SK-N-DZ (cell line): ENCODE results near the gene CIBAR2. TPM values are rescaled to one million over a fixed set of nuclear protein-coding genes. Genes with fewer than 3 reads are reported as not detected.

ENCODE experiments used
- DNase-seq: peaks from one replicate; pipeline ENCODE4 v3.0.0-alpha.2; 2015; ENCODE audit warnings: low spot score
- polyA plus RNA-seq, 2 experiments: library from polyadenylated mRNA; depleted of rRNA; stranded (reverse); fragments of >200 nt; gene quantifications; 2 replicates each; pipeline ENCODE4 v1.2.3, GENCODE V29; 2014

Gene CIBAR2
- polyA plus RNA-seq (2014; cell fraction: cytosol; rRNA removed) = not detected in 2 replicates
- 0.38 TPM in 1 of 2 replicates, not detected in the other for polyA plus RNA-seq (2014; cell fraction: nucleus; rRNA removed)

DNA sequence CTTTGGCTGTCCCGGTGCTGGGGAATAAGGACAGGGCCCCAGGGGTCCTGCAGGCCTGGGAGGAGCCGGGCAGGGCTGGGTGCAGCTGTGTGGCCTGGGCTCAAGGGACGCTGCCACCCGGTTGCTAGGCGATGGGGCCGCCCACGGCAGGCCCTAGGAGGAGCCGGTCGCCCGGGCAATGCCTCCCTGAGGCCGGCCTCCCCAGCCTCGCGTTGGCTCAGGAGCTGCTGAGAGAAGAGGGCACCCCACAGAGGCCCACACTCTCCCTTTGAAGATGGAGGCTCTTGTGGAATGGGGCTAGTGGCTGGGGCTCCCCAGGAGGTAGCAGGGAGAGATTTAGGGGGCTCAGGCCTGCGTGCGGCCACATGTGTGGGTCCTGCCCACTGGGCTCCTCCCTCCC, at the start of gene CIBAR2:
Gene CIBAR2, minus strand, starts transcription at position 109 of the 400 bp plus-strand sequence. CDS start 120 bp downstream, outside the sequence.
- no peak for DNase-seq

DNA sequence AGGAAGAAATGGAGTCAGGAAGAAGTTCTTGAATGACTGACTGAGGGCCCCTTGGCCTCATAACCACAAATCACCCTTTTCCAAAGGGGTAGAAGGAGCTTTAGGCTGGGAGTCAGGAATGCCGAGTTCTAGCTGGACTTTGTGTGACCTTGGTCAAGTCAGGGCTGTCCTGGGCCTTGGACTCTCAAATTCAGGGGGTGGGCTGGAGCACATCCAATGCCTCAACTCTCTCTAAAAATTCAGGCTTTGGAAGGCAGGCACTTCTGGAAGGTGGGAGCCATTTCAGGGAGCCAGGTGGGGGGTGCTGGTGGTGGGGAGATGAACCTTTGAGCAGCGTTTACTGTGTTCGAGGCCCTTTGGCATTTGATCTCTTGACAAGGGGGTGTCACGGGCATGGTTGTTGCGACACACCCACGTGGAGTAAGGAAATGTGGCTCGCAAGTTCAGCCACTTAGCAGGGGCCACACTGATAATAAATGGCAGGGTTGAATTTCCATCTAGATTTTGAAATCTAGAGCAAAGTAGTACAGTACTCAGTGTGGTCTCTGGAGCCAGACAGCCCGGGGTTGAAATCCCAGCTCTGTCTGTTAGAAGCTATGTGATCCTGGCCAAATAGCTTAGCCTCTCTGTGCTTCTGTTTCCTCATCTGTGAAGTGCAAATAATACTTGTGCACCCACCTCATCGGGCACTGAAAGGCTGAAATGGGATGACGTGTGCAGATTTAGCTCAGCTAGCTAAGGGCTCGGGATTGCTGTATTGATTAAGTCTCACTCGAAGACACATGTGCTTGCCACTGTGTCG, 47.1 kb upstream of the CIBAR2 start:
- DNase-seq = no peak

DNA sequence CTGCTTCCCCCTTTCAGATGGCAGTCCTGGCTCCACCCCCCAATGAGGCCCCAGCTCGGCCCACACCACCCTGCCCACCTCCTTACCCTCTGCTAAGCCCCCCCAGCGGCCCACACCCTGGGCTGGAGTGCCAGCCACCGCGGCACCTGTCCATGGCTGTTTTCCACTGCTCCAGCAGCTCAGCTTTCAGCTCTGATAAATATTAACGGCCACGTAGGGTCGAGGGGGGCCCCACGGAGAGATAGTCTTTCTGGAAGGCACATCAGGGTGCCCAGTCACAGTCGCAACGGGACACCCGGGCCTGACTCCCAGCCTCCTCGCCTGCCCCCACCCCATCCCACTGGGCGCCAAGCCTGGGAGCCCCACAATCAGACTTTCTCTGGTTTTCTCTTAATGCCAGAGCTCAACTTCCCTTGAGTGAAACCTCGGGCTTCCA, 46.5 kb upstream of the CIBAR2 start:
- no peak for DNase-seq

DNA sequence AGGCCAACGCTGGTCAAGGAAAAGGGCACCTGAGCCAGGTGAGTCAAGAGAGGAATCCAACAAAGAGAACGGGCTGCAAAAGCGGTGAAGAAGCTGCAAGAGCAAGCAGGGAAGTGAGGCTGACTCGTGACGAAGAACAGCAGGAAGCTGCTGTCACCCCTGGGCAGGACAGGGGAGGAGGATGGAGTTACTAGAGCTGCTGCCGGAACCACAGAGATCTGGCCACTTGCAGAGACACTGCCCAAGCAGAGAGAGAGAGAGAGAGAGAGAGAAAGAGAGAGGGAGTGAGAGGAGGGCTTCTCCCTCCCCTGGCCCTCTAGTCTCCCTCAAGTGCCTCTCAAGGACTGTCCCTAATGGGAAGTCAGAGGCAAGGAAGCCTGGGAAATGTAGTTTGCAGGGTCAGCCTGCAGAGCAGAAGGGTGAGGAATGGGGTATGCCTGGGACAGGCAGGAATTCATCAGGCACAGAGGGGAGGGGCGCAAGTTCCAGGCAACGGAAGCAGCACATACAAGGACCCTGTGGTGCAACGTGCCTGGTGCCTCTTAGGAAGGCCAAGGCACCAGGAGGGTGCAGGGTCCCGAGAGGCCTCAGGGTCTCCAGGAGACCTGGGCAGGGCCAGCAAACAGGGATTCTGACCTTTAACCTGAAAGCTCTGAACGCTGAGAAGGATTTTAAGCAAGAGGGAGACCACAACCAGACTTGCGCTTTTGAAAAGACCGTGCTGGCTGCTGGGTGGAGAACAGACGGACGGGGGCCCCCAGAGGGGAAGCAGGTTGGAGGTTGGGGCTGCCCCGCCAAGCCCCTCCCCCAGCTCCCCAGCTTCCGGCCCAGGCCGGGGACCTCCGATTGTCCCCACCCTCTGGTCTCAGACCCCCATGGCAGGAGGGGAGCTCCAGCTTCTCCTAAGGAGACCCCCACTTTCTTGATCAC, 45.8 kb upstream of the CIBAR2 start:
- DNase-seq = peak; percentile 87

DNA sequence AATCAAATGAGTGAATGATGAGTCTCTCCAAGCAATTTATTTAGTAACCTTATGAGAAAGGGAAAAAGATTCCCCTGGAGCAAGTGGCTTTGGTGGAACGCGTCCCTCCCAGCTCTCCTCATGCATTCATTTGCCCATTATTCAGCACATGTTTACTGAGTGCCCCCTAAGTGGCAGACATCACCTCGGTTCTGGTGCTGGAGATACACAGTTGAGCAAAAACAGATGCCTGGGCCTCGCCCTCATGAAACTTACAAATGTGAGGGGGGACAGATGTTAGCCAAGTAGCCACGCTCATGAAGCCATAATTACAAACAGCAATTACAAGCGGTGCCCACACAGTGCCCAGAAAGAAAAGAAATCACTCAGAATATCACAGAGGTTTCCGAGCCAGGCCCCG, 45.1 kb upstream of the CIBAR2 start:
- no peak for DNase-seq

DNA sequence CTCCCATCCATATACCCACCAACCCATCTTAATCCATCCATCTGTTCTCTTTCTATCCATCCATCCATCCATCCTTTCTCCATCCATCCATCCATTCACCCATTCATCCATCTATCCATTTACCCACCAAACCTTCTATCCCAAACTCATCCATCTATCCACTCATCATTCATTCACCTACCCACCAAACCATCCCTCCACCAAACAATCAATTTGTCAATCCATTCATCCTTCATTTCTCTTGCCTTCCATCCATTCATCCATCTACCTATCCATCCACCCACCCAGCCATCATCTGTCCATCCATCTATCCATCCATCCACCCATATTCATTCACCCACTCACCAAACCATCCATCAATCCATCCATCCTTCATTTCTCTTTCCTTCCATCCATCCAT, 44.6 kb upstream of the CIBAR2 start:
- no peak for DNase-seq

DNA sequence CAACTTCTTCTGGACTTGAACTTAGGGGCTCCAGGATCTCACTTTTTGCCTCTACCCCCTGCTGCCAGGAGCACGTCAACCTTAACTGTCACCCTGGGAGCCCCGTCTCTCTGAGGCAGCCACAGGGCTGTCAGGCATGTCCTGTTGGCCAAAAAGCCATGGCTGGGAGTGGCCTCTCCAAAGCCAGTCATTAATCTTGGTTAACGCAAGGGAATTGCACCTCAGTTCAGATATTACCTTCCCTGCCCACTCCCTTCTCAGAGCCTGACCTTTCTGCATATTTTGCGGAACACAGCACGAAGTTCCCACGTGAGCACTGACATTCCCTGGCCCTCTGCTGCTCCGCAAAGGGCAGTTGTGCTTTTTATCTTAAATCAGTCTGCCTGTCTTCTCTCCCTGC, 44.2 kb upstream of the CIBAR2 start:
- no peak for DNase-seq

DNA sequence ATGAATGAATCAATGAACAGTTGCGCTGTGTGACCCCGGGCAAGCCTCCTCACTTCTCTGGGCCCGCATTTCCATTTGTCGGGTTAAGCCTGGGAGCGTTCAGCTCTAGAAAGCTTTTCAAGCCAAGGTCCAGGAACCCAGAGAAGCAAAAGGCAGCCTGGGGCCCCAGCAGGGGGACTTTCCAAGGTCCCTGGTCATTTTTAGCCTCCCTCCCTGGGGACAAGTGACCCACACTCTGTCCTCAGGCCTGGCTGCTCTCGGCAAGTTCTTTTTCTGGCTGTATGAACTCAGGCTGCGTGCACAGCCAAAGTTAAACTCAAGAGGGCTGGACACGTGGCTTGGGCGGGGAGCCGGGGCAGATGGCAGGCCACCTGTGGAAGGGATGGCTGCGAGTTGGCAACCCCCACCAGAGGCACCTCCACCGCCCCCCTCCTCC, 41.4 kb upstream of the CIBAR2 start:
- DNase-seq = no peak

DNA sequence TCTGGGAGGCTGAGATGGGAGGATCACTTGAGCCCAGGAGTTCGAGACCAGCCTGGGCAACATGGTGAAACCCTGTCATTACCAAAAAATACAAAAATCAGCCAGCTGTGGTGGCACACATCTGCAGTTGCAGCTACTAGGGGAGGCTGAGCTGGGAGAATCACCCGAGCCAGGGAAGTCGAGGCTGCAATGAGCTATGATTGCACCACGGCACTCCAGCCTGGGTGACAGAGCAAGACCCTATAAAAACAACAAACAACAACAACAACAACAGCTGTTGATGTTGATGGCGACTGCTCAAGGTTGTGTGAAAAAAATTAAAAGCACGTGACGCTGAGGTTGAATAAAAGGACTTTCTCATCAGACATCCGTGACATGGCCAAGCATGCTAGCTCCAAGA, 40.8 kb upstream of the CIBAR2 start:
- DNase-seq = no peak

DNA sequence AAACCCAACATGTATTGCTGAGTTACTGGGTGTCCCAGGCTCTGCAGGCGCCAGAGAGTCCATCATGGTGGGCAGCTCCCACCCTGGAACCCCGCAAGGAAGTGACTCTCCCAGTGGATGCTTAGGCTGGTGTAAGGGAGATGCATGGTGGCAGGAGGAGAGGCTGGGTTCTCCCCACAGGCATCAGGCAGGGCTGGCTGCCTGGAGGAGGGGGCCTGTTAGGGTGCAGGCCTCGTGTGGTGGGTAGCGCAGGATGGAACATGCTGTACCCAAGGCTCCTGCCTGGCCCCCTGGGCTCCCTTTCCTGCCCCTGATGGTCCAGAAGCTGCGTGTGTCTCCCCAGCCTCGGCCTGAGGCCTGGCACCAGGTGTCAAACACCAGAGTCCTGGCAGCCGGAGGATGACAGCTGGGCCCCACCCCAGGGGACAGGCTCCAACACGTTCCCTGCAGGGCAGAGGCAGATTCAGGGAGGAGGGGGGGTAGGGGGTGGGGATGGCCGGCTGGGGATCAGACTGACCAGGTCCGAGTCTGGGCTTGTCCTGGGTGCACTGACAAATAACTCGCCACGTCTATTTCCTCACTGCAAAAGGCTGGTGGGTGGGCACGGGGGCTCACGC, 40.2 kb upstream of the CIBAR2 start:
- no peak for DNase-seq

DNA sequence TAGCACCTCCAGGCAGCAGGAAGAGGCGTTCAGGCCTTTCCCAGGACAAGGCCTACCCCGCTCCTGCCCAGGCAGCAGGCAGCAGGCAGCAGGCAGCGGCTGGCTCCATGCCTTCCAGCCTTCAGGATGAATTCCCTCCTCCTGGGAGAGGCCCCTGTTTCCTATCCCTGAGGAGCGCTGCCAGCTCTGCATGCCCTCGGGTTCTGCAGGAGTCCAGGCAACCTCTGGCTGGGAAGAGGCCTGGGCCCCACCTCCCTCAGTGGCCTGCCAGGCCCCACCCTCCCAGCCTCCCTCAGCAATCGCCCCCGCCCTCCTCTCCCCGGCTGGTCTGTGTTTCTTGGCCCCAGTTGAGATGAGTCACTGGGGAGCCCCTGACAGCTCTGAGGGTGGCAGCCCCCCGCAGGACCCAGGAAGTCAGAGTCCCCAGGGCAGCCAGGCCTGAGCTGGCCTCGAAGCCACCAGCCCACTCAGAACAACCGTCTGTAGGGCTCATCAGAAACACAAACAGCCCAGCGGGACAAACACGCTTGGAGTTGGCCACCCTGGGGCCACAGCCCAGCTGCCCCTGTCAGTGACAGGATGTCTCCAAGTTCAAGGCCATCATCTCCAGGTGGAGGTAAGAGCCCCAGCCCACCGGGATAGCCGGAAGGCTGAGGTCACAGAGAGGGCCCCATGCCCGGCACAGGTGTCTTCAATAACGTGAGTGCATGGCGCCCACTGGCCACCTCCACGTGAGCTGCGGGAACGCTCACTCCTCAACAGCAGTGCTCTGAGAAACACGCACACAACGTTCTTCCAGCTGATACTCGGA, 39.5 kb upstream of the CIBAR2 start:
- DNase-seq = no peak

DNA sequence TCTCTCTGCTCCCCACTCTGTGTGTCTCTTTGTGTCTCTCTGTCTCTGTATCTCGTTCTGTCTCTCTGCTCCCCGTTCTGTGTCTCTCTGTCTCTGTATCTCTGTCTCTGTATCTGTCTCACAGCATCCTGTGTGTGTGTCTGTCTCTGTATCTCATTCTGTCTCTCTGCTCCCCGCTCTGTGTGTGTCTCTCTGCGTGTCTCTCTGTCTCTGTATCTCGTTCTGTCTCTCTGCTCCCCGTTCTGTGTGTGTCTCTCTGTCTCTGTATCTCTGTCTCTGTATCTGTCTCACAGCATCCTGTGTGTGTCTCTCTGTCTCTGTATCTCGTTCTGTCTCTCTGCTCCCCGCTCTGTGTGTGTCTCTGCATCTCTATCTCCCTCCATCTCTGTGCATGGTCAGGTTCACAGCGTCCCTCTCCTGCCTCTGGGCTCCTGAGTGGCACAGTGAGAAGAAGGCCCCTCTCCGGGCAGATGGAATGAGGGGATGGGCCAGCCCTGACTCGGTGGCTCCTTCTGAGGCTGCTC, 38.9 kb upstream of the CIBAR2 start:
- no peak for DNase-seq

DNA sequence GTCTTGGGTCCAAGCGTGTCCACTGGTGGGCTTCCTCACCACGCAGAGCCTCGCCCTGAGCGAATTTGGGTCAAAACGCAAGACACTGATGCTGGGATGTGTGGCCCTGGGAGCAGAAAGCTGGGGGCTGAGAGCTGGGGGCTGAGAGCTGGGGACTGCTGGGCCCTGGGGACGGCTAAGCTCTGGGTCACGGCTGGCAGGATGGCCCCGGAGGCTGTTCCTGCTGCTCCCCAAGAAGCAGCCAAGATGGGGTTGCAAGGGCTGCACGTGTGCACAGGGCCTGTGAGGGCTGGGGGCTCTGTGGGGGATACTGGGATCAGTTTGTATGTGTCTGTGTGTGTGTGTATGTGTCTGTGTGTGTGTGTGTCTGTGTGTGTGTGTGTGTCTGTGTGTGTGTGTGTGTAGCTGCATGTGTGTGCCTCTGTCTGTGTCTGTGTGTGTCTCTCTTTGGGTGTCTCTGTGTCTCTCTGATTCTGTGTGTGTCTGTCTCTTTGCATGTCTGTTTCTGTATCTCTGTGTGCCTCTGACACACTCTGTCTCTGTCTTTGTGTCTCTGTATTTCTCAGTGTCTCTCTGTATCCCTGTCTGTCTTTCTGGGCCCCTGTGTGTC, 38.2 kb upstream of the CIBAR2 start:
- no peak for DNase-seq

DNA sequence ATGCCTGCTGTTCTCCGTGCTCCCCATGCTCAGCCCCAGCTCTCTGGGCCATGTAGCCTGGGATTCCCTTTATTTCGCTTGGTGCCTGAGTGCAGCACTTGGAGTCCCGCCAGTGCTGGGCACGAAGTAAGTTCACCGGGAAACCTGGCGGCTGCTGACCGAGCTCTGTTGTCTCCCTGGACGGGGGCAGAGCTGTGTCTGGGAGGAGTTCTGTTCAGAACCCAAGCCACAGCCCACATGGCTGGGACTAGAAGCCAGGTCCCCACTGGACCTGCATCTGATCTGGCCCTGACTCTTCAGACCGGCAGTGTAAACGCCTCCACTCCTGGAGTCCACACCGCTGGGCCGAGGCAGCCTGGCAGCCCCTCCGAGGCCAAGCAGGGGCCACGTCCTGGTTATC, 37.5 kb upstream of the CIBAR2 start:
- DNase-seq = no peak

DNA sequence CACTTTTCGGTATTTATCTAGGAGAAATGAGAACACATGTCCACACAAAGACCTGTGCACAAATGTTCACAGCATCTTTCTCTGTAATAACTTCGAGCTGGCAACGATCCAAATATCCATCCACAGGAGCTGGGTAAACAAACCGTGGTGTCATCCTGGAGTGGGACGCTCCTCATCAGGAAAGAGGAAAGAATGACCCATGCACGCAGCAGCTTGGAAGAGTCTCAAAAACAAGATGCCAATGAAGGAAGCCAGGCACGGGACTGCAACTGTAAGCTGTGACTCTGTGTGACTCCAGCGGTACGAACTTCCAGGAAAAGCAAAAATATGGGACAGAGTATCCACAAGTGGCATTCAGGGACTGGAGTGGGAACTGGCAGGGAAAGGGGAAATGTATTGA, 36.7 kb upstream of the CIBAR2 start:
- no peak for DNase-seq

DNA sequence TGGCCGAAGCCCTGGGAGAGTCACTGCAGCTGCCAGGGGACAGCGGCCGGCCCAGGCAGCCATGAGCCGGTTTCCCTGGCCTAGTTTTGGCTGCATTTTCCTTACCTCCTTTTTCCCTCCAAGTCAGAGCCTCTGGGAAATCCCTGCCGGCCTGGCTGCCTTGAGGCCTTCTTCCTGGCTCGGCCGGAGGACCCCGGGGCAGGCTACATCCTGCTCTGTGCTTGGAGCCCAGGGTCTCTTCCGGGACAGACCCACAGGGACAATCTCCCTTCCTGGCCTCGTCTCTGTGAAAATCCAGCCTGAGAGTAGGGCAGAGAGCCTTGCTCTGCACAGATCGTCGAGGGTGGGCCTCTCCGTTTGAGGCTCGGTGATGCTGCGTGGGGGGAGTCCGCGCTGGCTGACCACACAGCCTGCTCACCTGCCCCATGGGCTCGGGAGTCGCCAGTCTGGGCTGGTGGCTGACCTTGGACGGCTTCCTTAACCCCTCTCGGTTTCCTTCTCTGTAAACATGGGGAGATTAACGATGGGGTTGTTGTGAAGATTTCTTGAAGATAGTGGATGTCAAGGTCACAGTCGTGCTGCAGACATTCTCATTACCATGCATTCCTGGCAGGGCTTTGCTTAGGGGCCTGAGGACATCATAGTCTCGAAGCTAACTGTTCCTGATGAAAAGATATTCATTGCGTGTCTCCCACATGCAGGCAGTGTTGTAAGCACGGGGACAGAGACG, 34.8 kb upstream of the CIBAR2 start:
- DNase-seq = no peak

DNA sequence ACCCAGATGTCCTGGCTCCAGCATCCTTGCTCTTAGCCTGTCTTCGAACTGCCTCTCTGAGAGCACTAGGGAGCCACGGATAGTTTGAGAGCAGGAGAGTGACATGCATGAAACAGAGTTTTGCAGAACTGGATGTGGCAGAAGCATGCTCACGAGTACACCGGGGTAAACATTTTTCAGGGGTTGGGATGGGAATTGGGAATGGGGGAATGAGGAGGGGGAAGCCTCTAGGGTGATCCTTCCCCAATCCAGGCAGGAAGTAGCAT, 34.2 kb upstream of the CIBAR2 start:
- no peak for DNase-seq

DNA sequence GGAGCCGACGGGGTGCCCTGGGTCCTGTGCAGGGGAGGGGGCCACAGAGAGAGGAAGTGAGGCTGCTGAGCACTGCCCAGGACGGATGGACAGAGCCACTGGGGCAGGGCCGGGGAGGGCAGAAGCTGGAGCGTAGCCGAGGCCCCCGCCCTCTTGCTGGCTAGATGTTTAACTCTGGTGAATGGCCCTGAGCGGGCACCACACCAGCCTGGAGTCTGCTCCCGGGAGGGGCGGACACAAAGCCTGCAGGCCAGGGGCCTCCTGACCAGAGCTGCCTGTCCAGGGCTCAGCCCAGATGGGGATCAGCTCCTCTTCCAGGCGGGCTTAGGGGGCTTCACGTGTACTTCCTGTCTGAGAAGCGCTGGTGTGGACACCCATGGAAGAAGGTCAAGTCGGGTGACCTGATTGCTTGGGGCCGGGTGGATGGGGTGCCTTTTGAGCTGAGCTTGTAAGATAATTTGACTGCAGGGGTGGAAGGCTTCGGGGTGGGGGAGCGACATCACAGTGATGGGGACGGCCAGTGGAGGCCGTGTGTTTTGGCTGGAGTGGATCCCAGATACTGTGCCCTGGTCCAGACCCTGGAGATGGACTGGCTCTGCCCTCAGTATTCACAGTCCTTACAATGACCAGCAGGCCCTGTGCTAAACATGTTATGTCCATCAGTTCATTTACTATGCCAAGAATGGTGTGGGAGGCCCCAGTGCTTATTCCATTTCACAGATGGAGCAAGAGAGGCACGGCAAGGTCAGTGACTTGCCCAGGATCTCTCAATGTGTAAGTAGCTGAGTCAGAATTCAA, 33.7 kb upstream of the CIBAR2 start:
- DNase-seq = no peak

DNA sequence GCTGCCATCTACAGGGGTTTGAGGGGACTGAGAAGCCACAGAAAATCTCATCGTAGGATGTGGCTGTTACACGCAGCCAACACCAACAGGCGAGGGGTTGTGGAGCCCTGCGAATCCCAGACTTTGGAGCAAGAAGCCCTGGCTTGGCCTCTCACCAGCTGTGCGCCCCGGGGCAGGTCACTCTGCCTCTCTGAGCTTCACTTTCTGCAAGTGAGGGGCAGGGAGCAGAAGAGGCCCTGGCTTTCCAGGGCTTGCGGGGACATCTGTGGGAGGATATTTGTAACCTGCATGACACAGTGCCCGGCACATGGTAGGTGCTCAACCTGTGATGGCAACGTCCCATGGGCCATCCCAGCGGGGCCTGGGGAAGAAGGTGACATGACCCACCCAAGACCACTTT, 32.9 kb upstream of the CIBAR2 start:
- DNase-seq = no peak
